Chondrocyte (in vitro differentiated cells): ENCODE measurements around the gene ASXL2. TPM values are rescaled to one million over a fixed set of nuclear protein-coding genes. Genes with fewer than 3 reads are reported as not detected.

Experiments used
- DNase-seq: peaks from one replicate; pipeline ENCODE4 v3.0.0; 2021; ENCODE audit warnings: mixed read lengths, low spot score
- H3K27ac Mint-ChIP-seq: one replicate; pipeline ENCODE4 v1.8.0; 2021; ENCODE audit warnings: mild to moderate bottlenecking, moderate library complexity, mixed read lengths; ENCODE audit not compliant: unreplicated experiment
- H3K27me3 Mint-ChIP-seq: 2 replicates; pipeline ENCODE4 v1.8.0; 2021; ENCODE audit warnings: low read depth, mixed read lengths
- H3K36me3 Mint-ChIP-seq: 2 replicates; pipeline ENCODE4 v1.8.0; 2021; ENCODE audit warnings: low read depth, mixed read lengths
- H3K4me1 Mint-ChIP-seq: 2 replicates; pipeline ENCODE4 v1.8.0; 2021; ENCODE audit warnings: low read depth, mild to moderate bottlenecking, mixed read lengths
- H3K4me3 Mint-ChIP-seq: one replicate; pipeline ENCODE4 v1.8.0; 2021; ENCODE audit warnings: mild to moderate bottlenecking, moderate library complexity, mixed read lengths; ENCODE audit not compliant: unreplicated experiment
- H3K9me3 Mint-ChIP-seq: 2 replicates; pipeline ENCODE4 v1.8.0; 2021; ENCODE audit warnings: low read depth, mixed read lengths
- CTCF ChIP-seq: fragments of 200-600 bp; sonication (generic); IDR thresholded peaks from 2 replicates; pipeline ENCODE4 v1.5.0; 2021; ENCODE audit warnings: antibody characterized with exemption, mild to moderate bottlenecking, moderate library complexity
- total RNA-seq: library from RNA; stranded (reverse); gene quantifications from 3 replicates; pipeline ENCODE4 v1.2.1, GENCODE V29; 2021

Gene ASXL2
- total RNA-seq, 1 donor from 2014 or later: 24.7 TPM

DNA sequence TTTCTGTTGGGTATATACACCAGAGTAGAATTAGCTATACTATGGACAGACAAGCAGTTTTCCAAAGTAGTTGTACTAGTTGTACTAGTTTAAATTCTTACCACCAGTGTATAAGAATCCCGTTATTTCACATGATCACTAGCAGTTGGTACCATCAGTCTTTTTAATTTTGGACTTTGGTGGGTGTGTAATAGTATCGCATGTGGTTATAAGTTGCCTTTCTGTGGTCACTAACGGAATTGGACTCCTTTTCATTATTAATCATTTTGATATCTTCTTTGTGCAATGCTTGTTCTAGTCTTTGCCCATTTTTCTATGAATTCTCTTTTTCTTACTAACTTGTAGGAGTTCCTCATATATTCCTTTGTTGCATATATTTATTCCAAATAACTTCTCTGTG is 89.8 kb downstream of the ASXL2 start:
- H3K27ac Mint-ChIP-seq: no peak overlapping the region
- H3K36me3 Mint-ChIP-seq: peaks cover 9% of the 10 kb centered on the region
- no peaks in the 10 kb centered on the region for H3K27me3 Mint-ChIP-seq
- no peaks in the 10 kb centered on the region for H3K4me1 Mint-ChIP-seq
- H3K4me3 Mint-ChIP-seq: no peak overlapping the region
- TF ChIP-seq CTCF: no peak
- no peaks in the 10 kb centered on the region for H3K9me3 Mint-ChIP-seq
- DNase-seq: no peak

DNA sequence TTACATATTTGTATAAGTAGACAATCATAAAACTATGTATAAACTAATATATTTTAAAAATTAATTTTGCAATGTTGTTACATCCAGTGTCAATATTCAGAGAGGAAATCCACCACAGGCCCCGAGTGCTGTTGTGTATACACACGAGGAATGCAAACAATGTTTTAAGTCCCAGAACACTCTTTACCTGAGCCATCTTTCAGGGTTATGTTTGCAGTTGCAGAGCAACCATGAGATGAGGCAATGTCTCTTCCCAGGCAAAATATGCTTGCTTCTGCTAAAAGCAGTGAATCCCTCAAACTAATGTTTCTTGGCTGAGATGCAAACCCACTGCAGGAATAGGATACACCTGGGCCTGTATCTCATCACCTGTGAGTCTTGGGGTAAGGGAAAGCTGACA is 91.3 kb downstream of the ASXL2 start:
- no peak overlapping the region for H3K4me3 Mint-ChIP-seq

GRCh38 chr2:25784404-25784803 is 93.9 kb downstream of the ASXL2 start:
- Mint-ChIP-seq H3K4me1 (no peaks in the 10 kb centered on the region), H3K9me3 (no peaks in the 10 kb centered on the region), H3K36me3 (peaks cover 10% of the 10 kb centered on the region)

More for the DNA sequence above, 91.3 kb downstream of the ASXL2 start:
- H3K4me1 Mint-ChIP-seq: no peaks in the 10 kb centered on the region
- no peaks in the 10 kb centered on the region for H3K27me3 Mint-ChIP-seq
- DNase-seq: no peak
- H3K9me3 Mint-ChIP-seq: no peaks in the 10 kb centered on the region
- peaks cover 12% of the 10 kb centered on the region for H3K36me3 Mint-ChIP-seq
- no peak overlapping the region for H3K27ac Mint-ChIP-seq
- TF ChIP-seq CTCF: no peak

DNA sequence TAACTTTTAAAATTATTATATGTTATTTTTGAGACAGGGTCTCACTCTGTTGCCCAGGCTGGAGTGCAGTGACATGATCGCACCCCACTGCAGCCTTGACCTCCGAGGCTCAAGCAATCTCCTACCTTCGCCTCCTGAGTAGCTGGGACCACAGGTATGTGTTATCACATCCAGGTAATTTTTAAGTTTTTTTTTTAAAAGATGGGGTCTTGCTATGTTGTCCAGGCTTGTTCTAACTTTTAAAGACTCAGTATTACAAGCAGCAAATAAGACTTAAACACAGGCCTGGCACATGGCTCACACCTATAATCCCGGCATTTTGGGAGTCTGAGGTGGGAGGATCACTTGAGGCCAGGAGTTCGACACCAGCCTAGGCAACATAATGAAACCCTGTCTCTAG is 101.2 kb downstream of the ASXL2 start:
- Mint-ChIP-seq H3K27ac (no peak overlapping the region), H3K27me3 (no peaks in the 10 kb centered on the region), H3K4me1 (peaks cover 8% of the 10 kb centered on the region), H3K4me3 (no peak overlapping the region), H3K36me3 (peaks cover 7% of the 10 kb centered on the region), H3K9me3 (peaks cover 14% of the 10 kb centered on the region)
- TF ChIP-seq CTCF: no peak
- DNase-seq: no peak

More at GRCh38 chr2:25784404-25784803, 93.9 kb downstream of the ASXL2 start:
- DNase-seq: no peak
- Mint-ChIP-seq H3K27me3 (no peaks in the 10 kb centered on the region), H3K4me3 (no peak overlapping the region), H3K27ac (no peak overlapping the region)
- TF ChIP-seq CTCF: no peak

- Mint-ChIP-seq H3K27ac (no peak overlapping the region), H3K4me1 (peaks cover 8% of the 10 kb centered on the region)
- no peak for TF ChIP-seq CTCF
Measured at GRCh38 chr2:25772078-25772477, 106.2 kb downstream of the ASXL2 start.

More at GRCh38 chr2:25772078-25772477, 106.2 kb downstream of the ASXL2 start:
- no peaks in the 10 kb centered on the region for H3K27me3 Mint-ChIP-seq
- peaks cover 14% of the 10 kb centered on the region for H3K9me3 Mint-ChIP-seq
- peaks cover 25% of the 10 kb centered on the region for H3K36me3 Mint-ChIP-seq
- H3K4me3 Mint-ChIP-seq: no peak overlapping the region
- no peak for DNase-seq
